PC-3 (cell line): ENCODE measurements around the gene KCNQ1OT1.

Experiments
- CTCF ChIP-seq: fragments of 300-600 bp; sonication (generic); conservative IDR thresholded peaks from 2 replicates; pipeline ENCODE4 v1.5.1; 2017; ENCODE audit warnings: antibody characterized with exemption, low read depth, mild to moderate bottlenecking, low read length
- EZH2 ChIP-seq: fragments of 300-600 bp; sonication (generic); IDR thresholded peaks from one replicate; pipeline ENCODE4 v1.6.1; 2017; ENCODE audit warnings: antibody characterized with exemption, mild to moderate bottlenecking, low read length; ENCODE audit not compliant: unreplicated experiment
- EZH2phosphoT487 ChIP-seq: fragments of 300-600 bp; sonication (generic); IDR thresholded peaks from 2 replicates; pipeline ENCODE4 v1.6.1; 2018; ENCODE audit warnings: mild to moderate bottlenecking, antibody characterized with exemption, low read length, borderline replicate concordance

- TF ChIP-seq CTCF (no peak), EZH2 (no peak), EZH2phosphoT487 (no peak)
Observed at GRCh38 chr11:2641623-2642022, 58.2 kb downstream of the KCNQ1OT1 start.
